Trophoblast cell (in vitro differentiated cells and primary cell): ENCODE measurements around the gene KCNJ15.
A peak's percentile ranks its signal among the peaks of the same experiment; 100 is the strongest.

ENCODE experiments used
- DNase-seq, 2 donors: peaks; one replicate each; pipeline ENCODE4 v3.0.0-alpha.2; 2016
- H2AFZ ChIP-seq: 2 replicates; pipeline ENCODE4 v1.6.1; 2013; ENCODE audit warnings: low read length, moderate library complexity, mild to moderate bottlenecking; ENCODE audit not compliant: insufficient read depth, poor library complexity
- H2AK5ac ChIP-seq: 2 replicates; pipeline ENCODE4 v1.6.1; 2013; ENCODE audit warnings: mild to moderate bottlenecking, low read length
- H2BK120ac ChIP-seq: 2 replicates; pipeline ENCODE4 v1.6.1; 2013; ENCODE audit warnings: low read length, mild to moderate bottlenecking, moderate library complexity; ENCODE audit not compliant: insufficient read depth, poor library complexity
- H2BK12ac ChIP-seq: 2 replicates; pipeline ENCODE4 v1.6.1; 2013; ENCODE audit warnings: mild to moderate bottlenecking, low read length, moderate library complexity
- H2BK5ac ChIP-seq: 2 replicates; pipeline ENCODE4 v1.6.1; 2013; ENCODE audit warnings: low read length, low read depth, moderate library complexity, mild to moderate bottlenecking; ENCODE audit not compliant: poor library complexity
- H3K14ac ChIP-seq: 2 replicates; pipeline ENCODE4 v1.6.1; 2013; ENCODE audit warnings: mild to moderate bottlenecking, low read length
- H3K18ac ChIP-seq: 2 replicates; pipeline ENCODE4 v1.6.1; 2013; ENCODE audit warnings: mild to moderate bottlenecking, low read length
- H3K23ac ChIP-seq: 2 replicates; pipeline ENCODE4 v1.6.1; 2013; ENCODE audit warnings: low read length
- H3K27ac ChIP-seq: 2 replicates; pipeline ENCODE4 v1.5.1; 2013; ENCODE audit warnings: low read depth, mild to moderate bottlenecking, inconsistent platforms, low read length, moderate library complexity
- H3K27me3 ChIP-seq: 2 replicates; pipeline ENCODE4 v1.6.1; 2013; ENCODE audit warnings: inconsistent platforms, mild to moderate bottlenecking, low read length, moderate library complexity; ENCODE audit not compliant: insufficient read depth
- H3K36me3 ChIP-seq, 2 experiments: 1 replicate in 1 of 2; 2 replicates in 1 of 2; pipeline ENCODE4 v1.6.1; 2013; ENCODE audit warnings: low read length in 2 of 2, mild to moderate bottlenecking in 2 of 2, moderate library complexity in 1 of 2; ENCODE audit not compliant: insufficient read depth in 2 of 2, control insufficient read depth in 1 of 2
- H3K4ac ChIP-seq: 2 replicates; pipeline ENCODE4 v1.6.1; 2013; ENCODE audit warnings: low read depth, mild to moderate bottlenecking, low read length, moderate library complexity
- H3K4me1 ChIP-seq, 2 experiments: 1 replicate in 1 of 2; 2 replicates in 1 of 2; pipeline ENCODE4 v1.6.1; 2013; ENCODE audit warnings: low read length in 2 of 2, mild to moderate bottlenecking in 2 of 2, moderate library complexity in 1 of 2; ENCODE audit not compliant: insufficient read depth in 2 of 2, control insufficient read depth in 1 of 2
- H3K4me2 ChIP-seq: 2 replicates; pipeline ENCODE4 v1.6.1; 2013; ENCODE audit warnings: inconsistent platforms, mild to moderate bottlenecking, low read length, moderate library complexity
- H3K4me3 ChIP-seq: 2 replicates; pipeline ENCODE4 v1.5.1; 2013; ENCODE audit warnings: mild to moderate bottlenecking, low read depth, low read length, inconsistent platforms
- H3K79me1 ChIP-seq: one replicate; pipeline ENCODE4 v1.6.1; 2013; ENCODE audit warnings: low read length
- H3K79me2 ChIP-seq: 2 replicates; pipeline ENCODE4 v1.6.1; 2013; ENCODE audit warnings: low read length, mild to moderate bottlenecking; ENCODE audit not compliant: control insufficient read depth, insufficient read depth, poor library complexity
- H3K9ac ChIP-seq: 2 replicates; pipeline ENCODE4 v1.6.1; 2013; ENCODE audit warnings: mild to moderate bottlenecking, low read length
- H3K9me3 ChIP-seq: 2 replicates; pipeline ENCODE4 v1.6.1; 2013; ENCODE audit warnings: low read depth, mild to moderate bottlenecking, control low read depth, inconsistent platforms, low read length; ENCODE audit not compliant: insufficient read depth
- H4K12ac ChIP-seq: 2 replicates; pipeline ENCODE4 v1.6.1; 2013; ENCODE audit warnings: low read depth, mild to moderate bottlenecking, low read length, moderate library complexity
- H4K8ac ChIP-seq: 2 replicates; pipeline ENCODE4 v1.6.1; 2013; ENCODE audit warnings: low read depth, mild to moderate bottlenecking, low read length, moderate library complexity
- H4K91ac ChIP-seq: one replicate; pipeline ENCODE4 v1.6.1; 2013; ENCODE audit warnings: low read depth, mild to moderate bottlenecking, low read length, moderate library complexity
- WGBS: extraction: QIAGEN DNeasy Blood & Tissue Kit; methylation state at CpG from one replicate; pipeline ENCODE4 v1.1.7; 2013; ENCODE audit warnings: missing lambda C conversion rate; ENCODE audit not compliant: insufficient read length, insufficient coverage; ENCODE audit errors: extremely low coverage; 5-methylcytosine and 5-hydroxymethylcytosine counted together

The KCNJ15 gene

DNA sequence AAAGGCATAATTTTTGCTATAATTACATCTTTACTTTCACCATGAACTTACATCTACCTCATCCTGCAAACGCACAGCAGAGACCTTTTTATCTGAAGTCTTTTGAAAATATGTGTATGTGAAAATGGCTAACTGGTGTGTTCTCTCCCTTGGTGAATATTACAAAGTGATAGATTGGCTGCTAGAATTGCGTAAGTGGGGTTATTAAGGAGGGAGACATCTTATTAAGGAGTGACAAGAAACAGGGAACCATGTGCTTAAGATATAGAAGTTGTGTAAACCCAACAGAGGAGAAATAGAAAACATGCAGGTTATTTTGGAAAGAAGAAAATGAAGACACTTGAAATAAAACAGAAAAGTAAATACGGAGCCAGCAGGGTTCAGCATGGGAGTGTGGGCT lies 7.8 kb downstream of the KCNJ15 start:
- H2AK5ac ChIP-seq: no peak overlapping the region
- no peak overlapping the region for H3K14ac ChIP-seq
- H3K4me1 ChIP-seq: peaks cover 3 to 4% of the 10 kb centered on the region in 2 experiments
- no CpG with 5 or more reads among the region's 3 CpGs for WGBS
- H3K4ac ChIP-seq: no peak overlapping the region
- no peak overlapping the region for H2BK5ac ChIP-seq
- no peaks in the 10 kb centered on the region for H3K36me3 ChIP-seq
- no peak overlapping the region for H2BK12ac ChIP-seq
- H4K12ac ChIP-seq: no peak overlapping the region
- no peak overlapping the region for H3K23ac ChIP-seq
- no peak overlapping the region for H3K27ac ChIP-seq
- no peak overlapping the region for H2AFZ ChIP-seq
- H3K18ac ChIP-seq: no peak overlapping the region
- H3K9me3 ChIP-seq: peaks cover 2% of the 10 kb centered on the region
- no peaks in the 10 kb centered on the region for H3K79me2 ChIP-seq
- H3K4me2 ChIP-seq: no peak overlapping the region
- no peak overlapping the region for H3K4me3 ChIP-seq
- H3K27me3 ChIP-seq: no peaks in the 10 kb centered on the region
- DNase-seq: no peak
- no peak overlapping the region for H3K9ac ChIP-seq
- H4K91ac ChIP-seq: no peak overlapping the region
- no peak overlapping the region for H2BK120ac ChIP-seq
- no peaks in the 10 kb centered on the region for H3K79me1 ChIP-seq
- H4K8ac ChIP-seq: no peak overlapping the region

DNA sequence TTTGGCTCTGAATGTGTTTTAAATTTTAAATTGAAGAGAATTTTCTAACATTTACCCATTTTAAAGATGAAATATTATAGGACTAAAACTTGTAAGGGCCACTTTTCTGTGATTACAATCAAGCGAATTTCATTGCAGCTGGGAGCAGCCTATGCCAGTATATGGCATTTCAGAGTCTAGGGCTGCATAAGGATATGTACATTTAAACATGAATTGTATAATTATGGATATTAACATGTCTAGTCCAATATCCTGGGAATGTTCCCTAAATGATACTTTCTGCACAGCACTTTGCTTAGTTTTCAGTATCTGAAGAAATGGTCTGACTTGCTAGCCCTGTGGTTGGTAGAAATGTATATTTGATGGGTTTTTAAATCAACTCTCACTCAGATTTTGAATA lies 8.4 kb downstream of the KCNJ15 start:
- WGBS: no CpG with 5 or more reads among the region's 1 CpG
- H3K4me2 ChIP-seq: no peak overlapping the region
- peaks cover 3 to 7% of the 10 kb centered on the region in 2 experiments for H3K4me1 ChIP-seq
- H2BK12ac ChIP-seq: no peak overlapping the region
- DNase-seq: no peak
- no peak overlapping the region for H3K4ac ChIP-seq
- peaks cover 2% of the 10 kb centered on the region for H3K9me3 ChIP-seq
- no peak overlapping the region for H2BK120ac ChIP-seq
- H3K23ac ChIP-seq: no peak overlapping the region
- no peaks in the 10 kb centered on the region for H3K79me2 ChIP-seq
- no peaks in the 10 kb centered on the region for H3K79me1 ChIP-seq
- no peak overlapping the region for H2BK5ac ChIP-seq
- H3K18ac ChIP-seq: no peak overlapping the region
- no peak overlapping the region for H2AK5ac ChIP-seq
- no peak overlapping the region for H2AFZ ChIP-seq
- no peak overlapping the region for H4K12ac ChIP-seq
- H4K8ac ChIP-seq: no peak overlapping the region
- H3K14ac ChIP-seq: no peak overlapping the region
- H3K36me3 ChIP-seq: no peaks in the 10 kb centered on the region
- no peak overlapping the region for H4K91ac ChIP-seq
- H3K27me3 ChIP-seq: no peaks in the 10 kb centered on the region
- no peak overlapping the region for H3K9ac ChIP-seq
- no peak overlapping the region for H3K27ac ChIP-seq
- no peak overlapping the region for H3K4me3 ChIP-seq

DNA sequence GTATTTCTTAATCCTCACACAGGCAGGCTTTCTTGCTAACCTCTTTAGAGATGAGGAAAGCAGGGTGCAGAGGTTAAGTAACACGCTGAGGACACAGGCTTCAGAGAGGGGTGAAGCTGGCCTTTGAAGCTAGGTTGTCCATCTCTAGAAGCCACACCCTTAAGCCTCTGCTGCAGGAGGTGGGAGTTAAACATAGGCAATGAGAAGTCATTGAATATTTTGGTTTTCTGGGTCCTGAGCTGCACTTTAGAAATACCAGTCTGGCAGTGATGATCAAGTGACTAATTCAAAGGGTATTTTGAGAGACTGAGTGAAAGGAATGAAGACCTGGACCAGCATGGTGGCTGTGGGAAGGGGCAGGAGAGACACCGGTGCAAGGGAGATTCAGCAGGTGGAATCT lies 9.9 kb downstream of the KCNJ15 start:
- H3K4me3 ChIP-seq: no peak overlapping the region
- no peak overlapping the region for H3K23ac ChIP-seq
- H4K12ac ChIP-seq: no peak overlapping the region
- no peak overlapping the region for H3K18ac ChIP-seq
- H3K4ac ChIP-seq: no peak overlapping the region
- no peak overlapping the region for H4K91ac ChIP-seq
- no peaks in the 10 kb centered on the region for H3K36me3 ChIP-seq
- no peak overlapping the region for H4K8ac ChIP-seq
- H3K14ac ChIP-seq: no peak overlapping the region
- peaks cover 3 to 7% of the 10 kb centered on the region in 2 experiments for H3K4me1 ChIP-seq
- peaks cover 2% of the 10 kb centered on the region for H3K9me3 ChIP-seq
- no peak overlapping the region for H2BK12ac ChIP-seq
- WGBS: no CpG with 5 or more reads among the region's 2 CpGs
- no peak overlapping the region for H3K9ac ChIP-seq
- no peak overlapping the region for H2BK120ac ChIP-seq
- H3K27ac ChIP-seq: no peak overlapping the region
- DNase-seq: peak; percentile 29 to 64
- no peak overlapping the region for H3K4me2 ChIP-seq
- no peaks in the 10 kb centered on the region for H3K79me2 ChIP-seq
- no peaks in the 10 kb centered on the region for H3K79me1 ChIP-seq
- no peak overlapping the region for H2BK5ac ChIP-seq
- H2AFZ ChIP-seq: no peak overlapping the region
- H3K27me3 ChIP-seq: no peaks in the 10 kb centered on the region
- H2AK5ac ChIP-seq: no peak overlapping the region

DNA sequence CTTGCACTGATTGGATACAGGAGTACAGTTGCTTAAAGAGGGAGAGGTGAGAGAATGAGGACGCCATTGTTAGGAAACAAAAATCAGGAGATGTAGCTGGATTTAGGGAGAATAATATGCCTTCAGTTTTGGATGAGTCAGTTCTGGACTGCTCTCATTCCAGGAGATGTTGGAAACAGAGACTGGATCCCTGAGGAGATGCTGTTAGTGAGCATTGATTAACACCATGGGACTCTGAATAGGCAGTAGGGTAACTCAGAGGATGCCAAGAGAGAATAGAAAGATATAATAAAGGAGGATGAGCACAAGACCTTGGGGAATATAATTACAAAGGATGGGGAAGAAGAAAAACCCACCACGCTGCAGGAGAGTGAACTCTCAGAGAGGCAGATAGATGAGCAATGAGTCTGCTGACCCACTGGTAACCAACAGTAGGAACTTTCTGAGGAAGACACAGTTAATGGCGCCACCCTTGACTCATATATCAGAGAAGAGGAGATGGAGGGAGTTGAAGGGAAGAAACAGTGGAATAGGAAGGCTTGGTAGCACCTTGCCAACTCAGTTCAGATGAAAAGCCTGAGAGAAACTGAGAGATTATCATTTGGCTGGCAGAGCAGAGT lies 10.5 kb downstream of the KCNJ15 start:
- H3K9me3 ChIP-seq: peaks cover 2% of the 10 kb centered on the region
- H3K79me1 ChIP-seq: peaks cover 2% of the 10 kb centered on the region
- no peaks in the 10 kb centered on the region for H3K79me2 ChIP-seq
- WGBS: no CpG with 5 or more reads among the region's 3 CpGs
- peaks cover 5 to 9% of the 10 kb centered on the region in 2 experiments for H3K4me1 ChIP-seq
- H3K4me2 ChIP-seq: no peak overlapping the region
- no peak overlapping the region for H3K4me3 ChIP-seq
- no peak overlapping the region for H3K14ac ChIP-seq
- H3K23ac ChIP-seq: no peak overlapping the region
- no peak overlapping the region for H3K18ac ChIP-seq
- H2BK12ac ChIP-seq: no peak overlapping the region
- H3K27ac ChIP-seq: no peak overlapping the region
- H4K8ac ChIP-seq: no peak overlapping the region
- H3K36me3 ChIP-seq: no peaks in the 10 kb centered on the region
- no peak overlapping the region for H3K4ac ChIP-seq
- H3K27me3 ChIP-seq: no peaks in the 10 kb centered on the region
- no peak overlapping the region for H2BK5ac ChIP-seq
- H2BK120ac ChIP-seq: peak overlapping the region; percentile 27
- DNase-seq: no peak
- no peak overlapping the region for H2AFZ ChIP-seq
- no peak overlapping the region for H4K91ac ChIP-seq
- H2AK5ac ChIP-seq: no peak overlapping the region
- no peak overlapping the region for H3K9ac ChIP-seq
- no peak overlapping the region for H4K12ac ChIP-seq
